Heart left ventricle (tissue), 16 donors: Measurements from ENCODE around the gene TRIM24. TPM values are rescaled to one million over a fixed set of nuclear protein-coding genes. Genes with fewer than 3 reads are reported as not detected.

Experiments
- ATAC-seq, 4 donors: fragments of 200-7000 bp; cut with Tn5 transposase; one replicate each; pipeline ENCODE4 v1.9.1; 2020 to 2022; ENCODE audit warnings: moderate library complexity in 4 of 4, mild to moderate bottlenecking in 3 of 4, moderate number of reproducible peaks in 1 of 4
- DNase-seq, 5 donors: peaks; one replicate each; pipeline ENCODE4 v3.0.0-alpha.2; 2020
- H3K27ac ChIP-seq, 12 donors: fragments of 200-600 bp; sonication (generic) in 4 of 12; one replicate each; pipeline versions ENCODE4 v1.5.0 to v1.8.0; 2016 to 2022; ENCODE audit warnings: mild to moderate bottlenecking in 2 of 12
- H3K27me3 ChIP-seq, 9 donors: fragments of 200-600 bp; sonication (generic) in 2 of 9; one replicate each; pipeline versions ENCODE4 v1.5.1 to v1.8.0; 2016 to 2022; ENCODE audit warnings: mild to moderate bottlenecking in 3 of 9
- H3K36me3 ChIP-seq, 9 donors: fragments of 200-600 bp; sonication (generic) in 2 of 9; one replicate each; pipeline versions ENCODE4 v1.5.0 to v1.8.0; 2018 to 2022; ENCODE audit warnings: mild to moderate bottlenecking in 2 of 9
- H3K4me1 ChIP-seq, 12 donors: fragments of 200-600 bp; sonication (generic) in 4 of 12; one replicate each; pipeline versions ENCODE4 v1.5.0 to v1.8.0; 2016 to 2022; ENCODE audit warnings: mild to moderate bottlenecking in 3 of 12
- H3K4me3 ChIP-seq, 12 donors: fragments of 200-600 bp; sonication (generic) in 4 of 12; one replicate each; pipeline versions ENCODE4 v1.5.0 to v1.8.0; 2017 to 2022; ENCODE audit warnings: mild to moderate bottlenecking in 9 of 12, moderate library complexity in 4 of 12
- H3K9me3 ChIP-seq, 12 donors: fragments of 200-600 bp; sonication (generic) in 4 of 12; one replicate each; pipeline versions ENCODE4 v1.5.0 to v1.8.0; 2016 to 2022; ENCODE audit warnings: mild to moderate bottlenecking in 1 of 12
- CTCF ChIP-seq, 12 donors: fragments of 200-600 bp; sonication (generic) in 4 of 12; IDR thresholded peaks; one replicate each; pipeline versions ENCODE4 v1.5.0 to v1.8.0; 2018 to 2022; ENCODE audit warnings: antibody characterized with exemption in 12 of 12, mild to moderate bottlenecking in 5 of 12
- POLR2A ChIP-seq, 2 donors: fragments of 450-650 bp; IDR thresholded peaks; one replicate each; pipeline ENCODE4 v1.6.1; 2017; ENCODE audit warnings: antibody characterized with exemption in 2 of 2, mild to moderate bottlenecking in 2 of 2, moderate library complexity in 2 of 2
- WGBS, 4 donors: extraction: QIAGEN DNeasy Blood & Tissue Kit in 2 of 4; methylation state at CpG; one replicate each; pipeline versions ENCODE4 v1.1.5 to v1.1.7; 2013 to 2018; 5-methylcytosine and 5-hydroxymethylcytosine counted together
- intact Hi-C, 10 donors: fragments of 100-400 bp; cut with DNase I; formaldehyde crosslinking; loops; one replicate each; pipeline versions ENCODE4 v1.11.1 to v1.14.2; 2022
- polyA plus RNA-seq, 2 donors: library from polyadenylated mRNA; stranded (reverse); fragments of 200-250 nt; gene quantifications; one replicate each; pipeline ENCODE4 v1.2.3, GENCODE V29; 2013
- total RNA-seq, 9 donors: library from RNA; depleted of rRNA in 2 of 9; stranded (reverse); fragments of >200 nt in 2 of 9; fragmentation: NEBNext Ultra II Directional in 3 of 9; extraction: Animal tissue kit (Norgen Biotek cat#: 25700) in 3 of 9; gene quantifications; one replicate each; pipeline versions ENCODE4 v1.1.0 to v1.2.4, GENCODE V29; 2016 to 2023
- donor health status: ischemic (EF 13 %, LVEDD 7.1; RV severe dilation, severe dysfunction).
- donor health status: healthy with polysubstance abuse.
- donor health status: DM: no; HTN: yes; CAD: no.
- donor health status: DM: no; HTN: no; CAD: no.
- donor health status: ischemic (EF 25% LVEDD 6.9; RV normal size, moderate dysfunction).
- donor health status: ischemic (EF 25% LVEDD 5.7; RV mildly dilated, moderate dysfunction).
- donor health status: healthy.
- donor health status: DM: yes; HTN: yes; CAD: no.
- donor health status: ischemic (EF 35%, LVEDD 5.7; RV mildly dilated, moderate dysfunction).
- donor health status: nonischemic (EF 11% LVEDD 7.7; RV severe dilation, severe dysfunction).
- donor health status: DM: yes; HTN: yes; CAD: no.
- donor health status: PGD.
- donor health status: ischemic (EF 29% LVEDD 5.4; RV normal size, mild dysfunction).
- donor health status: nonischemic (EF 23%, LVEDD 6.1; RV moderate dilation, normal function).

The TRIM24 gene
- total and polyA plus RNA-seq, 11 donors = 9.0 to 27.2 (median 16.8) TPM

- H3K27ac ChIP-seq = no peak overlapping the region
- peaks cover 0 to 74% (median 32%) of the 10 kb centered on the region in 12 donors for H3K9me3 ChIP-seq
- 92 to 99% (median 98%) methylated on average over 3 of the region's 3 CpGs for WGBS, 4 donors
- ATAC-seq = no peak
- no peaks in the 10 kb centered on the region for H3K27me3 ChIP-seq
- H3K4me1 ChIP-seq = no peaks in the 10 kb centered on the region
- H3K4me3 ChIP-seq = no peak overlapping the region
- no peak for DNase-seq
- TF ChIP-seq CTCF (IDR thresholded peaks at IDR 0.05) (no peak), POLR2A (IDR thresholded peaks at IDR 0.05) (no peak)
- peaks cover 8 to 99% (median 86%) of the 10 kb centered on the region in 9 donors for H3K36me3 ChIP-seq
- intact Hi-C loops = loop anchor here in 2 of 10 donors (10.0 kb wide), 1 partner anchor 92 kb away; the partner anchor contains the start of gene TRIM24 (in 2 of the 2)
Observed at GRCh38 chr7:138556771-138557484, 96.9 kb downstream of the TRIM24 start.

GRCh38 chr7:138559448-138559847 is 99.4 kb downstream of the TRIM24 start:
- no peaks in the 10 kb centered on the region for H3K4me1 ChIP-seq
- intact Hi-C loops = loop anchor here in 2 of 10 donors (10.0 kb wide), 1 partner anchor 95 kb away; the partner anchor contains the start of gene TRIM24 (in 2 of the 2)
- H3K9me3 ChIP-seq = peaks cover 0 to 84% (median 39%) of the 10 kb centered on the region in 12 donors
- DNase-seq = no peak
- WGBS, 4 donors = 95 to 100% (median 99%) methylated on average over 5 of the region's 5 CpGs
- H3K4me3 ChIP-seq = no peak overlapping the region
- peaks cover 8 to 98% (median 72%) of the 10 kb centered on the region in 9 donors for H3K36me3 ChIP-seq
- no peak for ATAC-seq
- TF ChIP-seq POLR2A (IDR thresholded peaks at IDR 0.05) (no peak), CTCF (IDR thresholded peaks at IDR 0.05) (no peak)
- no peak overlapping the region for H3K27ac ChIP-seq
- H3K27me3 ChIP-seq = no peaks in the 10 kb centered on the region

DNA sequence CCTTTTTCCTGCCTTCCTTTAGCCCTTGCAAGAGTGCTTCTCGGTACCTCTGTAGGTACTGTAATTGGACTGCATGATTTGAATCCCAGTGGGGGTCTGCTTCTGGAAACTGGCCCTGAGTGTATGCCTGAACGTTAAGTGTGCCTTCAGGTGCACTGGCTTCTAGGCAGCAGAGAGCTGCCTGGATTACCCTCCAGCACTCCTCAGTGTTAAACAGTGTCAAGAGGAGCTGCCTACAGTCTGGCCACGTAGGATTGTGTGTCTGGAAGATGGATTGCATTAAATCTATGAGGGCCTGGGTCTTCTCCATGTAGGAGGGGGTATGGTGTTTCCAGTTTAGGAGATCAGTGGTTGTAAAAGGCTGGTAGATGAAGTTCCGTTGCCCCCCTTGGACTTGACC is 103.7 kb downstream of the TRIM24 start:
- Histone ChIP-seq H3K27me3 (no peaks in the 10 kb centered on the region), H3K4me1 (no peaks in the 10 kb centered on the region), H3K27ac (peak overlapping the region in 8 of 12 donors; percentile 54 to 77 (median 69)), H3K36me3 (peaks cover 0 to 96% (median 65%) of the 10 kb centered on the region in 9 donors), H3K9me3 (peaks cover 0 to 72% (median 29%) of the 10 kb centered on the region in 12 donors), H3K4me3 (peak overlapping the region in 5 of 12 donors; percentile 23 to 43 (median 34))
- intact Hi-C loops = no loop called here
- TF ChIP-seq CTCF (IDR thresholded peaks at IDR 0.05) (no peak), POLR2A (IDR thresholded peaks at IDR 0.05) (no peak)
- DNase-seq = no peak
- WGBS, 4 donors = 75 to 88% (median 81%) methylated on average over 3 to 4 of the region's 4 CpGs
- ATAC-seq = peak in 1 of 4 donors; percentile 50

DNA sequence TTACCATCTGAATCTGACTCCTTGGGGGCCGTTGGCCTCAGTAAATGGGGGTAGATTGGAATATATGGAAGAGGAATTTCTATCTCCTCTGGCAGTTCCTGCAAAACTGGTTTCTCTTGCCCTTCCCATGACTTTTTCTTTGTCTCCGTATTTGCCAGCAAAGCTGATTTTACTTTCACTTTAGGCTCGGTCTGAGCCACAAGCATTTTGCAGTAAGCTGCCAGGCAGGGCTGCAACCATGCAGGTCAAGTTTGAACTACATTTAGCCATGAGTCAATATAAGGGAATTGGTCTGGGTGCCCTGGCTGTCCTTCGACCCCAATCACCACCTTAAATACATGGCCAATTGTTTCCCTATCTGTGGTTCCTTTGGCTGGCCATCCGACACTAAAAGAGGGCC is 104.3 kb downstream of the TRIM24 start:
- Histone ChIP-seq H3K27me3 (no peaks in the 10 kb centered on the region), H3K27ac (peak overlapping the region in 8 of 12 donors; percentile 54 to 77 (median 69)), H3K9me3 (peaks cover 0 to 66% (median 29%) of the 10 kb centered on the region in 12 donors), H3K4me1 (no peaks in the 10 kb centered on the region), H3K36me3 (peaks cover 0 to 97% (median 67%) of the 10 kb centered on the region in 9 donors), H3K4me3 (peak overlapping the region in 9 of 12 donors; percentile 10 to 43 (median 25))
- WGBS, 4 donors = 70 to 78% (median 75%) methylated on average over 5 of the region's 5 CpGs
- intact Hi-C loops = no loop called here
- TF ChIP-seq CTCF (IDR thresholded peaks at IDR 0.05) = no peak
- no peak for TF ChIP-seq POLR2A (IDR thresholded peaks at IDR 0.05)
- peak in 2 of 5 donors; percentile 19 to 36 for DNase-seq
- peak; percentile 51 to 88 (median 83) for ATAC-seq
